IPS-NIHi11 (cell line): ENCODE data around the gene ITGA1.
"Not testable (repeated sequence)": the region's sequence is repeated elsewhere in the genome, so short reads cannot be mapped to it uniquely, and the experiment has no call there.

ENCODE experiments used
- DNase-seq: peaks from one replicate; pipeline ENCODE4 v3.0.0; 2012; ENCODE audit warnings: mixed read lengths, low spot score

The ITGA1 gene

GRCh38 chr5:52831786-52832511 lies 44.2 kb downstream of the ITGA1 start:
- DNase-seq: no peak

- DNase-seq: no peak
Measured at GRCh38 chr5:52834320-52834719, 46.6 kb downstream of the ITGA1 start.

DNA sequence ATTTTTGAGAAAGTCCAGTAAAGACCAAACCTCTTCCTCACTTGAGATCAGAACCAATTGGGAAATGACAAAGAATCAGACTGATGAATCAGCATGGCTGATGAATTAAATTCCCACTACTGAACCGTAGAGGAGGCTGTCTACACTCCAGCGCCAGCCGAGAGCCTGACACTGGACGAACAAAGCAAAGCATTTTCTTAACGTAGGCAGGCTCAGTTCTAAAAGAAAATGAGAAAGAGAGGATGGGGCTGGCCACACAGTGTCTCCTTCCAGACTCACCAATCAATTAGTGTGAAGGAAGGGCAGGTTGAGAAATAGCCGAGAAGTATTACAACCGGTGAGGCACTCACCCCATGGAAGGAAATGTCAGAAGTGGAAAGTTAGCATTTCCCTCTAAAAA lies 49.4 kb downstream of the ITGA1 start:
- DNase-seq: no peak

DNA sequence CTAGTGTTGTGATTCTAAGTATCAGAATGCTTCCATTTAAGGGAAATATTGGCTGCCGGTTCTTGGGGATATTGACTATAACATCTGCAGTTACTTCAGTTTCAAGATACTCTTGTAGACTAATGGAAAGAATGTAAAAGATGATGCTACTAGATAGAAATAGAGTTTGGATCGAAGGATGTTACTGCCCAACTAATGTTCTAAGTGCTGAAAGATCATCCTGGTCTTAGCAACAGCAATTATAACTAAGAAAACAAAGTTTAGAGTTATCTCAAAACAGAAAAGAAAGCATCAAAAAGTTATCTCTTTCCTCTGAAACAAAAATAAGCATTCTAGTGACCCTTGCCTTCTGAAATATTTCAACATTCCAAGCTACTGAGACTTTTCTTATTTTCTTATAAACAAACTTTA lies 49.9 kb downstream of the ITGA1 start:
- no peak for DNase-seq

GRCh38 chr5:52838326-52839015 lies 50.8 kb downstream of the ITGA1 start:
- DNase-seq: no peak

DNA sequence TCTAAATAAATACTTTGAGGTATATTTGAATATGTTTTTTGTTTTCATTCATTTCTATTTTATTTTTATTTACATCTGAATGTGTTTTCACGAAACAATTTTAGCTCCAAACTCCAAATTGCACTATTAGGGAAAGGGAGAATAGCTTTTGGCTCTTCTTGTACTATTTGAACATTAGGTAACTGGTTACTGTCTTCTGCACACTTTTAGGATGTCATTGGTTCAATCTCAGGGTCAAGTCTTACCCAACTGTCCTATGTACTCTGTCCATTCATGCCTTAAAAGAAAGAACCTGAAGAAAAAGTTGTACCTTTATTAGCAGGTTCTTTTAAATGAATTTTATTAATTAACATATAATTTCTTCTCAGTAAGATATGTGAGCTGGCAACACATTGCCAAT lies 51.6 kb downstream of the ITGA1 start:
- DNase-seq: no peak

- DNase-seq: no peak
Measured at GRCh38 chr5:52840277-52841050, 52.7 kb downstream of the ITGA1 start.

GRCh38 chr5:52841114-52841513 lies 53.4 kb downstream of the ITGA1 start:
- no peak for DNase-seq

DNA sequence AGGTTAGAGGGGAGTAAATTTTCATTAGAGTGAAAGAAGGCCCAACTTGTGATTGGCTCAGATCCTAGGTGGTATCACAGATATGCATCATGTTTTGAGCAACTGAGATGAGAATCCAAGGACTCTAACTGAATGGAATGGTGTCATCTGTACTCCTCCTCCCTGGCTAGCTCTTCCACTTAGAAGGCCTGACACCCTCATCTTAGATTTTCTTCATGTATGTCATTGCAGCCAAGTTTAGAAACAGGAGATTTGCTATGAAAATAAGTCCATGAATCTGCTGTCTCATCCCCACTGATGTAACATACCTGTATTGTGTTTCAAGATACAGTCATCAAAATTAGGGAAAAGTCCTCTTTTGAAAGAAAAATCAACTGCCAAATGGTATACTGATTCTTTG lies 54.4 kb downstream of the ITGA1 start:
- DNase-seq: no peak

- DNase-seq: no peak
Measured at GRCh38 chr5:52844885-52845284, 57.2 kb downstream of the ITGA1 start.

DNA sequence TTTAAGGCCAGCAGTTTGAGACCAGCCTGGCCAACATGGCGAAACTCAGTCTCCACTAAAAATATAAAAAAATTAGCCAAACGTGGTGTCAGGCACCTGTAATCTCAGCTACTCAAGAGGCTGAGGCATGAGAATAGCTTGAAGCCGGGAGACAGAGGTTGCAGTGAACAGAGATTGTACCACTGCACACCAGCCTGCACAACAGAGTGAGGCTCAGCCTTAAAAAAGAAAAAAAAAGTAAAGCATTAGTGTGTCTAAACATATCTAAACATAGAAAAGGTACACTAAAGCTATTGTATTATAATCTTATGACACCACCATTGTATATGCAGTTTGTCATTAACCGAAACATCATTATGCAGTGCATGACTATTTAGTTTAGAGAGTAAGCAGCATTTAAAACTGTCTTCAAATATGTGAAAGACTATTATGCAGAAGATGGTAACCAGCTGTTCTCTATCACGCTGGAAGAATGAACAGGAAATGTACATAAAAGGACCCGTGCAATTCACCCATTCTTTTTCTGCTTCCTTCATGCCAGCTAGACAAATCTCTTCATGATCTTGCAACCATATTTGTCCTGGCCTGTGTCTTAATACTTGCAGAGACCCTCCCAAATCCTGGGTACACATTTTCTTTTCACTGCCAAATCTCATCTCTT lies 58.6 kb downstream of the ITGA1 start:
- DNase-seq: no peak

- not testable (repeated sequence) for DNase-seq
Measured at GRCh38 chr5:52848688-52849087, 61.0 kb downstream of the ITGA1 start.

DNA sequence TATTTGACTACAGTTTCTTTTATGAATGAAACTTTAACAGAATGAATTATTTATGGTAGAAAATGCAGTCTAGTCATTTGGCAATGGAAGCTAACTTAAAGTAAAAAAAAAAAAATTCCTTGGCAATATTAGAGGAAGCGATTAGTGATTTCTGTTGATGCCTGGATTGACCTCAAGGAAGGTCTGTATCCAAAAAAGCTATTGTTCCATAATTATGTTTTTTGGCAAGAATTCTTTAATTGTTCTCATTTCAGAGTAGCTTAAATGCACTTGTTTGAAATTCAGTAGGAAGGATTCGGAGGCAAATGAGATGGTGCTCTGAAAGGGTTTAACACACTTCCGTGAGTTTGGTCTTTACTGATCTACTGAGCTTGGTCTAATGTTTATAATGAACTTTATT lies 61.8 kb downstream of the ITGA1 start:
- DNase-seq: no peak

DNA sequence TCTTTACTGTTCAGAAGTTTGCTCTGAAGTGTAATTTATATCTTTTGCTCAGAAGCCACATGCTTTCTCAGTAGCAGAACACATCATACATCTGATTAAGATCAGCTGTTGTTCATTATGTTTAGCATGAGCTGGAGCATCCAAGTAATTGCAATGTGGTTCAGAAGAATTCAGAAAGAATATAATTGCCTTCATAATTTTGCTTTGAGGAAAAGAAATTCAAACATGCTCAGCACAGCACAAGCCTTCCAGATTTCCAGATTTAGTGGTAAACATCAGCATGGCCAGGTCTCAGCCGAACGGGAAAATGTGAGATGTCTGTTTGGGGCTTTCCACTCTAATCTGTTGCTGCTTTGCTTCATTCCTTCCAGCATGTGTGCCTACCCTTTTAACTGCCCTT lies 65.9 kb downstream of the ITGA1 start:
- no peak for DNase-seq

GRCh38 chr5:52854301-52854700 lies 66.6 kb downstream of the ITGA1 start:
- no peak for DNase-seq

DNA sequence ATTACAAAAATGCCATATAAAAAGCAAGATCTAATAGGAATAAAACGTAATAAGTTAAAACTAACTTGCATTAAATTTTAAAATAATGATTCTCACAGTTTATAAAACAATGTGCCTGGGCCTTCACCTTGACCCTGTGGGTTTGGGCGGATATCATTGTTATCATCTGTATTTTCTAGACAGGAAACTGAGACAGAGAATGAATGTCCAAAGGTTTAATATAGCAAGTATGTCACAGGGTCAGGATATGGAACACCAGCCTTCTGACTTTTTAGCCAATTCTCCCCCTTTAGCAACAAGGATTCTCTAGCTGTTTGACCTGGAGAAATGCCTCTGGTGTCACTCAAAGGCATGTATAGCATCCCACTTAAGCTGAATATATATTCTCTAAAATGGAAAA lies 67.2 kb downstream of the ITGA1 start:
- no peak for DNase-seq

- DNase-seq: no peak
Measured at GRCh38 chr5:52856564-52856963, 68.8 kb downstream of the ITGA1 start.

DNA sequence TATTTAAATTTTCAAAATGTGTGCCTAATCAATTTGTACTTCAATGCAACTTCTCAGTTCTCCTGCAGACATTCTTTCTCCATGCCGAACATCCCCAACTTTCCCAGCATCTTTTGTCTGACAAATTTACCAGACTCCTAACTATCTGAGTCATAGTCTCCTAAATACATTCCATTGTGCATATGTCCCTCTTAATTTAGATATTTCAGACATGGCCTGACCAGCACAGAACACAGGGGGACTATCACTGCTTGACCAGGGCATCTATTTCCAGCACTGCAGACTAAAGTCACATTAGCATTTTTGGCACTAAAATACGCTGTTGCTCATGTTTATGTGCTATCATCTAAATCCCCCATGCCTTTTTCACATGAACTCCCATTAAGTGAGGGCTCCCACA lies 71.9 kb downstream of the ITGA1 start:
- DNase-seq: no peak

DNA sequence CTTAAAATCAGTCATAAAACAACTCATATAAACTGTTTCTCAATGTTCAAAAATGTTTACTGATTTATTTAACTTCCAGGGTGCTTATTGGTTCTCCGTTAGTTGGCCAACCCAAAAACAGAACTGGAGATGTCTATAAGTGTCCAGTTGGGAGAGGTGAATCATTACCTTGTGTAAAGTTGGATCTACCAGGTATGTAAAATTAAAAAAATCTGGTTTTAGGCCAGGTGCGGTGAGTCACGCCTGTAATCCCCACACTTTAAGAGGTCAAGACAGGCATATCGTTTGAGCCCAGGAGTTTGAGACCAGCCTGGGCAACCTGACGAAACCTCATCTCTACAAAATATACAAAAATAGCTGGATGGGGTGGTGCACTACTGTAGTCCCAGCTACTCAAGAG lies 73.7 kb downstream of the ITGA1 start:
- DNase-seq: no peak

DNA sequence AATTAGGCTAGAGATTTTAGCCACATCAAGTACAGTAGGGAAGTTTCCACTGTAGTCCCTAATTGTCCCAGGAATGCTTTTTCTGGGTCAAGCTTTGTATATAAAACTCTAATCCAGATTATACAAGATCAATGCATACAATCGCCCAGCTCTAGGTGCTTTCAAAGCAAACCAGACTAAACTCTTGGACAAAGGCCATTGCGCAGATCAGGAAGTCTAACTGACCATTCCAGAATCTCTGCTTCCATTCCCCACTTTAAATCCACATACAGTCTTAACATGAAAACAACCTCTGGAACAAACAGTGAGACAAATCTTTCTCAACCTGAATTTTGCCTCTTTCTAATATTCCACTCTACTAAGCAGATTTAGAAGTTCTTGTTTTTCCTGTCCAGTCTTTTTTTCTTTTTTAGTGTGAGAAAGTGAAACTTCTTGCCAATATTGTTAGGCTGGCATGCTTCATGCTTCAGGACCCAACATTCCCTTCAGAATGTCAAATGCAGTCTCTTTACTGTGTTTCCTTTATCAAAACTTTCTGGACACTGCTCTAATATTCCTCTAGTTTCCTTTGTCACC lies 76.1 kb downstream of the ITGA1 start:
- no peak for DNase-seq

DNA sequence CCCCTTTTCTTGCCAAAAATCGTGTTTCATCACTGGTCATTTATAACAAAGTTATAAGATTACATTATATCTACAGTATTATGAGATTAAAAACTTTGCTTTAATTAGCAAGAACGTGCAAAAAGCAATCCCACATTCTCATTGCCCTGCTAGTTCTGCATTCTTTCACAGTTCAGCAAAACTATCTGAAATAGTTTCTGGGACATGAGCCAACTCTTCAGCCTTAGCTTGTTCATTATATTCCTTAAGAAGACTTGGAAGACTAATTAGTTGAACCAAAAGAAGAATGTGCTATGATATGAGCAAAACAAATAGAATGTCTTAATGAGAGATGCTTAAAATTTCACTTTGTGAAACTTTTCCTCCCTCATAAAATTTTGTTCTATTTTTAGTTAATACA lies 76.7 kb downstream of the ITGA1 start:
- no peak for DNase-seq

GRCh38 chr5:52864884-52865283 lies 77.2 kb downstream of the ITGA1 start:
- DNase-seq: no peak
